ENCODE data around the gene LCE1B. TPM values are rescaled to one million over a fixed set of nuclear protein-coding genes. Genes with fewer than 3 reads are reported as not detected.

Gene LCE1B
- total and polyA plus RNA-seq, 2 donors (not counting 1 experiment from before 2014, with no cell fraction given) = not detected

GRCh38 chr1:152827173-152827572 is 15.4 kb downstream of the LCE1B start, which contains the start of gene LCE1A:
TSS of gene LCE1A (plus strand) at chr1:152827473. CDS start at chr1:152827473, 0 bp downstream.
- DNase-seq (no peak), ATAC-seq (ENCODE audit: low read depth) (no peak)
- Mint-ChIP-seq H3K27ac (no peak within 1 kb of the TSS), H3K27me3 (peaks cover 41% of the 10 kb centered on the region), H3K4me3 (no peak within 1 kb of the TSS), H3K9me3 (ENCODE audit: insufficient read depth) (no peaks in the 10 kb centered on the region), H3K4me1 (no peaks in the 10 kb centered on the region)
- no peaks in the 10 kb centered on the region for H3K36me3 ChIP-seq (replicated peaks in 1 of 2; ENCODE audit: control extremely low read depth in 1 of 2, control insufficient read depth in 1 of 2, extremely low read depth in 1 of 2, insufficient read depth in 2 of 2, low read length in 1 of 2)
- H3K27ac ChIP-seq (ENCODE audit: low read length in 2 of 2) = no peak within 1 kb of the TSS
- H4K20me1 ChIP-seq (ENCODE audit: control insufficient read depth, insufficient read depth, low read length, poor library complexity, severe bottlenecking) = no peaks in the 10 kb centered on the region
- H2AFZ ChIP-seq (ENCODE audit: insufficient read depth, low read depth, low read length, poor library complexity, severe bottlenecking) = no peak within 1 kb of the TSS
- H3K79me2 ChIP-seq (ENCODE audit: control insufficient read depth, insufficient read depth, low read length) = no peaks in the 10 kb centered on the region
- ChIA-PET POLR2A (no interaction called here), CTCF (no interaction called here)
- intact Hi-C loops (cut with micrococcal nuclease) = no loop called here
- H3K4me2 ChIP-seq (replicated peaks; ENCODE audit: low read depth, low read length, poor library complexity, severe bottlenecking) = no peak within 1 kb of the TSS
- no peak for TF ChIP-seq CTCF (IDR thresholded peaks at IDR 0.05)
- no peak for TF ChIP-seq EZH2 (IDR thresholded peaks at IDR 0.05; ENCODE audit: borderline replicate concordance, insufficient read depth, low read depth, low read length, poor library complexity, severe bottlenecking)
- no peaks in the 10 kb centered on the region for H3K4me1 ChIP-seq (ENCODE audit: control insufficient read depth in 2 of 2, insufficient read depth in 2 of 2, low read length in 2 of 2)
- H3K4me3 ChIP-seq (ENCODE audit: control extremely low read depth in 1 of 5, extremely low read depth in 1 of 5, insufficient read depth in 1 of 5, low read depth in 2 of 5, low read length in 4 of 5) = no peak within 1 kb of the TSS
- H3K9ac ChIP-seq (ENCODE audit: low read length) = no peak within 1 kb of the TSS
- H3K27me3 ChIP-seq (replicated peaks in 1 of 4; ENCODE audit: control extremely low read depth in 1 of 4, control insufficient read depth in 3 of 4, insufficient read depth in 4 of 4, low read length in 3 of 4) = peaks cover 0 to 12% (median 5%) of the 10 kb centered on the region in 4 experiments
- whole genome bisulfite sequencing (ENCODE audit: insufficient coverage) = 86% methylated on average over 2 of the region's 2 CpGs
- H3K9me3 ChIP-seq (ENCODE audit: control extremely low read depth in 1 of 3, control insufficient read depth in 2 of 3, insufficient read depth in 1 of 3, low read length in 2 of 3) = no peaks in the 10 kb centered on the region

GRCh38 chr1:152836870-152837269 is 25.1 kb downstream of the LCE1B start:
- no peak overlapping the region for H3K4me2 ChIP-seq (replicated peaks; ENCODE audit: low read depth, low read length, poor library complexity, severe bottlenecking)
- no peak overlapping the region for H3K4me3 Mint-ChIP-seq
- H3K27ac Mint-ChIP-seq = no peak overlapping the region
- H3K27ac ChIP-seq (ENCODE audit: low read length in 2 of 2) = no peak overlapping the region
- no peaks in the 10 kb centered on the region for H3K36me3 ChIP-seq (replicated peaks in 1 of 2; ENCODE audit: control extremely low read depth in 1 of 2, control insufficient read depth in 1 of 2, extremely low read depth in 1 of 2, insufficient read depth in 2 of 2, low read length in 1 of 2)
- H3K79me2 ChIP-seq (ENCODE audit: control insufficient read depth, insufficient read depth, low read length) = no peaks in the 10 kb centered on the region
- H3K4me3 ChIP-seq (ENCODE audit: control extremely low read depth in 1 of 5, extremely low read depth in 1 of 5, insufficient read depth in 1 of 5, low read depth in 2 of 5, low read length in 4 of 5) = no peak overlapping the region
- WGBS (ENCODE audit: insufficient coverage) = no CpG with 5 or more reads among the region's 2 CpGs
- TF ChIP-seq EZH2 (IDR thresholded peaks at IDR 0.05; ENCODE audit: borderline replicate concordance, insufficient read depth, low read depth, low read length, poor library complexity, severe bottlenecking) = no peak
- TF ChIP-seq CTCF (IDR thresholded peaks at IDR 0.05) = no peak
- no peaks in the 10 kb centered on the region for H3K9me3 Mint-ChIP-seq (ENCODE audit: insufficient read depth)
- no peak overlapping the region for H2AFZ ChIP-seq (ENCODE audit: insufficient read depth, low read depth, low read length, poor library complexity, severe bottlenecking)
- no peaks in the 10 kb centered on the region for H3K4me1 Mint-ChIP-seq
- no peaks in the 10 kb centered on the region for H3K9me3 ChIP-seq (ENCODE audit: control extremely low read depth in 1 of 3, control insufficient read depth in 2 of 3, insufficient read depth in 1 of 3, low read length in 2 of 3)
- H3K9ac ChIP-seq (ENCODE audit: low read length) = no peak overlapping the region
- ChIA-PET POLR2A (no interaction called here), CTCF (no interaction called here)
- no peaks in the 10 kb centered on the region for H4K20me1 ChIP-seq (ENCODE audit: control insufficient read depth, insufficient read depth, low read length, poor library complexity, severe bottlenecking)
- DNase-seq = no peak
- peaks cover 14% of the 10 kb centered on the region for H3K27me3 Mint-ChIP-seq
- H3K4me1 ChIP-seq (ENCODE audit: control insufficient read depth in 2 of 2, insufficient read depth in 2 of 2, low read length in 2 of 2) = no peaks in the 10 kb centered on the region
- no peaks in the 10 kb centered on the region for H3K27me3 ChIP-seq (replicated peaks in 1 of 4; ENCODE audit: control extremely low read depth in 1 of 4, control insufficient read depth in 3 of 4, insufficient read depth in 4 of 4, low read length in 3 of 4)
- ATAC-seq (ENCODE audit: low read depth) = no peak
- intact Hi-C loops (cut with micrococcal nuclease) = no loop called here
